Fibroblast of mammary gland (primary cell): ENCODE results near the gene BPTF.
"Not testable (repeated sequence)": the region's sequence is repeated elsewhere in the genome, so short reads cannot be mapped to it uniquely, and the experiment has no call there.

Source experiments
- DNase-seq: peaks from one replicate; pipeline ENCODE4 v3.0.0-alpha.2; 2010; ENCODE audit warnings: low read depth
- H3K4me3 ChIP-seq: 2 replicates; pipeline ENCODE4 v1.5.1; 2011; ENCODE audit warnings: low read depth, mild to moderate bottlenecking, low read length, moderate library complexity; ENCODE audit not compliant: control insufficient read depth
- TF ChIP-seq, protein P1 (sequence below): conservative IDR thresholded peaks from 2 replicates; pipeline ENCODE4 v1.5.1; 2011; ENCODE audit warnings: low read depth, low read length, inconsistent platforms; ENCODE audit not compliant: control insufficient read depth, insufficient read depth

Gene BPTF

DNA sequence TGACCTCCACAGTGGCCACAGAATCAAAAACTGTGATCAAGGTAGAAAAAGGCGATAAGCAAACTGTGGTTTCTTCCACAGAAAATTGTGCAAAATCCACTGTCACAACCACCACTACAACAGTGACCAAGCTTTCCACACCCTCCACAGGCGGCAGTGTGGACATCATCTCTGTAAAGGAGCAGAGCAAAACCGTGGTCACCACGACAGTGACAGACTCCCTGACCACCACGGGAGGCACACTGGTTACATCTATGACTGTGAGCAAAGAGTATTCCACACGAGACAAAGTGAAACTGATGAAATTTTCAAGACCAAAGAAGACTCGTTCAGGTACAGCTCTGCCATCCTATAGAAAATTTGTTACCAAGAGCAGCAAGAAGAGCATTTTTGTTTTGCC, 87.4 kb downstream of the BPTF start:
- no peak for DNase-seq
- H3K4me3 ChIP-seq: no peak overlapping the region
- TF ChIP-seq, protein P1, sequence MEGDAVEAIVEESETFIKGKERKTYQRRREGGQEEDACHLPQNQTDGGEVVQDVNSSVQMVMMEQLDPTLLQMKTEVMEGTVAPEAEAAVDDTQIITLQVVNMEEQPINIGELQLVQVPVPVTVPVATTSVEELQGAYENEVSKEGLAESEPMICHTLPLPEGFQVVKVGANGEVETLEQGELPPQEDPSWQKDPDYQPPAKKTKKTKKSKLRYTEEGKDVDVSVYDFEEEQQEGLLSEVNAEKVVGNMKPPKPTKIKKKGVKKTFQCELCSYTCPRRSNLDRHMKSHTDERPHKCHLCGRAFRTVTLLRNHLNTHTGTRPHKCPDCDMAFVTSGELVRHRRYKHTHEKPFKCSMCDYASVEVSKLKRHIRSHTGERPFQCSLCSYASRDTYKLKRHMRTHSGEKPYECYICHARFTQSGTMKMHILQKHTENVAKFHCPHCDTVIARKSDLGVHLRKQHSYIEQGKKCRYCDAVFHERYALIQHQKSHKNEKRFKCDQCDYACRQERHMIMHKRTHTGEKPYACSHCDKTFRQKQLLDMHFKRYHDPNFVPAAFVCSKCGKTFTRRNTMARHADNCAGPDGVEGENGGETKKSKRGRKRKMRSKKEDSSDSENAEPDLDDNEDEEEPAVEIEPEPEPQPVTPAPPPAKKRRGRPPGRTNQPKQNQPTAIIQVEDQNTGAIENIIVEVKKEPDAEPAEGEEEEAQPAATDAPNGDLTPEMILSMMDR: no peak

DNA sequence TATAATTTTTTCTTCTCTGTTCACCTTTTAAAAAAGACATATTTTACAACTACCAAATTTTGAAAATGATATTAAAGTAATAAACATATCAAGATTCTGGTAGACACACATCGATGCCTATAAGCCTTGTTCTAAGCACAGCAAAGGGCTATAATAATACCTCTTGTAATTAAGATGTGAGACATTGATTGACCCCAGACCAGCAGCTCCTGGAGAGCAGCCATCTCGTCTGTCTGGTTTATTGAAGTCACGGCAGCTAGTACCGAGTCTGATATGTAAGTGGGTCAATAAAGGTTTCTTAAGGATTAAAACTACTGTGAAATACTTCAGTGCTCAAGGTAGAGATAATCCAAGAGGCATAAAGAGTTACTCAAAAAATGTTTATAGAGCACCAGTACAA, 94.9 kb downstream of the BPTF start:
- no peak overlapping the region for H3K4me3 ChIP-seq
- TF ChIP-seq, protein P1: no peak
- DNase-seq: no peak

DNA sequence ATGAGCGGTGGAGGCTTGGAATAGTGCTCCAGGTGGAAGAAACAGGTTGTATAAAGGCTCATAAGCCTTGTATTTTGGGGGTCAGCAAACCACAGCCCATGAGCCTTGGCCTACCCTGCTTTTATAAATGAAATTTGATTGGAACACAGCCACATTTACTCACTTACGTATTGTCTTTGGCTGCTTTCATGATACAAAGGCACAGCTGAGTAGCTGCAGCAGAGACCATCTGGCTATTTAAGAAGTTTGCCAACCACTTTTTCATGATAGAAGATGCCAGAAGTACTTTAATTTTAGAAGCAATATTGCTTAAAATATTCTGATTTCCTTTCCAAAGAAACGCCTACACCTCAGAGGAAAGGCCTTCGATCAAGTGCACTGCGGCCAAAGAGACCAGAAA, 97.2 kb downstream of the BPTF start:
- TF ChIP-seq, protein P1: no peak
- DNase-seq: peak; percentile 27
- H3K4me3 ChIP-seq: no peak overlapping the region

DNA sequence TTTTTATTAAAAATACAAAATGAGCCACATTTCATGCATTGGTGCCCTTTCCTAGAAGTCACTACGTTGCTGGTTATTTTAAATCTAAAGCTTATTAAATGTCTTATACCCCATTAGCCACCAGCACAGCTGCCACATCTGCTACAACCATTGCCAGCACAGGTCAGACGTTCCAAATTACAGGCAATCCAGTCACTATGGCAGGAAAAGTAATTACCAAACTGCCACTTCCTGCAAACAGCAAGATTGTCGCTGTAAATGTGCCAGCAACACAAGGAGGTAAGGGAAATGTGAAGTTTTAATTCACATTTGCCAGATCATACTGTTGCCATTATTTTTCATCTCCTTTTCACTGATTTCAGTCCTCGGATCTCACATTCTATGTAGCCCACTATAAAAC, 103.5 kb downstream of the BPTF start:
- not testable (repeated sequence) for H3K4me3 ChIP-seq, DNase-seq

DNA sequence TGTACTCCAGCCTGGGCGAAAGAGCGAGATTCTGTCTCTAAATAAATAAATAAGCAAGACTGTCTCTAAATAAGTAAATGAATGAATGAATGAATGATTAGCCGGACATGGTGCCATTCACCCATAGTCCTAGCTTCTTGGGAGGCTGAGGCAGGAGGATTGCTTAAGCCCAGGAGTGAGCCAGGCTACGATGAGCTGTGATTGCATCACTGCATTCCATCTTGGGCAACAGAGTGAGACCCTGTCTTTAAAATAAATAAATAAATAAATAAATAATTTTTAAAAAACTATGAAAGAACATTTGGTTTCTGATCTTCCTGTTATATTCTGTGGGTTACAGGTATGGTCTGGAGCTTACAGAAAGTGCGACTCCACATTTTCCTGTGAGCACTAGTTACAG, 105.9 kb downstream of the BPTF start:
- TF ChIP-seq, protein P1: no peak
- H3K4me3 ChIP-seq: no peak overlapping the region

DNA sequence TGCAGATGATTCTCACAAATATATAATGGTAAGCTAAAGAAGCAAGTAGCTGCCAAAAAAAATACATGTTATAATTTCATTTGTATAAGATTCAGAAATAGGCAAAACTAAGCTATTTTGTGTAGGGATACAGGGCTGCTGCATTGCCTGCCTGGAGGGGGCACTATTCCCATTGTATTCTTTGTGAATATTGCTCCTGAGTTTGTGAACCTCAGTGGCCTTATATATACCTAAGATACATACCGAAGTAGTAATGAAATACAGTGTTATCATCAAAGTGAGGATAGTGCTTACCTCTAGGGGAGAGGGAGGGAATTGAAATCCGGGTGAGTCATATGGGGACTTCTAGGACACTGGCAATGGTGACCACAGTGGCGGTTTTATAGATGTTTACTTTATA, 117.5 kb downstream of the BPTF start:
- TF ChIP-seq, protein P1: peak; percentile 47
- H3K4me3 ChIP-seq: no peak overlapping the region
- DNase-seq: peak; percentile 19

More for the DNA sequence above, 105.9 kb downstream of the BPTF start:
- DNase-seq: no peak

DNA sequence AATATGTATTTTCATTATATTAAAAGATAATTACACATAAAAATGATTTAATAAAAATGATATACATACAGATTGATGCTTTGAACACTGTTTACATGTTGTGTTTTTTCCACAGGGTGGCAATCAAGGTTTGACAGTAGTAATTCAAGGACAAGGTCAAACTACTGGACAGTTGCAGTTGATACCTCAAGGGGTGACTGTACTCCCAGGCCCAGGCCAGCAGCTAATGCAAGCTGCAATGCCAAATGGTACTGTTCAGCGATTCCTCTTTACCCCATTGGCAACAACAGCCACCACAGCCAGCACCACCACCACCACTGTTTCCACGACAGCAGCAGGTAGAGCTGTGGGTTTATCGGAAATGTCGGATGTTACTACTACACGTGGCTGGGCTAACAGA, 118.7 kb downstream of the BPTF start:
- DNase-seq: no peak
- TF ChIP-seq, protein P1: no peak
- H3K4me3 ChIP-seq: no peak overlapping the region
